Heart right ventricle (tissue), 16 donors: ENCODE measurements around the gene SH3PXD2B. TPM values are rescaled to one million over a fixed set of nuclear protein-coding genes. Genes with fewer than 3 reads are reported as not detected.

Experiments used
- ATAC-seq, 8 donors: fragments of 200-7000 bp; cut with Tn5 transposase; one replicate each; pipeline ENCODE4 v1.9.1; 2020; ENCODE audit warnings: mild to moderate bottlenecking in 8 of 8, moderate library complexity in 8 of 8, moderate number of reproducible peaks in 1 of 8
- DNase-seq, 2 donors: peaks; one replicate each; pipeline ENCODE4 v3.0.0-alpha.2; 2020
- H3K27ac ChIP-seq, 10 donors: fragments of 200-600 bp; sonication (generic) in 2 of 10; one replicate each; pipeline versions ENCODE4 v1.5.0 to v1.8.0; 2020 to 2022; ENCODE audit warnings: mild to moderate bottlenecking in 3 of 10
- H3K27me3 ChIP-seq, 7 donors: fragments of 200-600 bp; one replicate each; pipeline ENCODE4 v1.8.0; 2021 to 2022; ENCODE audit warnings: mild to moderate bottlenecking in 2 of 7
- H3K36me3 ChIP-seq, 9 donors: fragments of 200-600 bp; sonication (generic) in 1 of 9; one replicate each; pipeline versions ENCODE4 v1.5.0 to v1.8.0; 2020 to 2022; ENCODE audit warnings: mild to moderate bottlenecking in 2 of 9
- H3K4me1 ChIP-seq, 9 donors: fragments of 200-600 bp; sonication (generic) in 1 of 9; one replicate each; pipeline versions ENCODE4 v1.5.0 to v1.8.0; 2020 to 2022; ENCODE audit warnings: mild to moderate bottlenecking in 4 of 9
- H3K4me3 ChIP-seq, 10 donors: fragments of 200-600 bp; sonication (generic) in 2 of 10; one replicate each; pipeline versions ENCODE4 v1.5.0 to v1.8.0; 2020 to 2022; ENCODE audit warnings: mild to moderate bottlenecking in 7 of 10, moderate library complexity in 2 of 10
- H3K9me3 ChIP-seq, 11 donors: fragments of 200-600 bp in 10 of 11; sonication (generic) in 2 of 11; one replicate each; pipeline versions ENCODE4 v1.5.0 to v1.8.0; 2013 to 2022; ENCODE audit warnings: mild to moderate bottlenecking in 2 of 11, control low read depth in 1 of 11, moderate library complexity in 1 of 11
- WGBS, 2 donors: extraction: QIAGEN DNeasy Blood & Tissue Kit; methylation state at CpG; one replicate each; pipeline ENCODE4 v1.1.7; 2013; ENCODE audit warnings: inconsistent platforms in 1 of 2; 5-methylcytosine and 5-hydroxymethylcytosine counted together
- intact Hi-C, 10 donors: fragments of 100-400 bp; cut with DNase I; formaldehyde crosslinking; loops; one replicate each; pipeline versions ENCODE4 v1.11.1 to v1.14.2; 2022
- polyA plus RNA-seq, 2 donors: library from polyadenylated mRNA; stranded (reverse); fragments of 200-250 nt; gene quantifications; one replicate each; pipeline ENCODE4 v1.2.3, GENCODE V29; 2013
- total RNA-seq, 10 donors: library from RNA; stranded (reverse); fragmentation: NEBNext Ultra II Directional in 3 of 10; extraction: Animal tissue kit (Norgen Biotek cat#: 25700) in 3 of 10; gene quantifications; one replicate each; pipeline versions ENCODE4 v1.2.1 to v1.2.4, GENCODE V29; 2021 to 2023
- TF ChIP-seq, protein P1 (sequence below), 9 donors: fragments of 200-600 bp; sonication (generic) in 2 of 9; IDR thresholded peaks; one replicate each; pipeline versions ENCODE4 v1.5.0 to v1.8.0; 2021 to 2022; ENCODE audit warnings: antibody characterized with exemption in 9 of 9, mild to moderate bottlenecking in 5 of 9, moderate library complexity in 1 of 9
- donor health status: Arrhythmogenic right ventricular cardiomyopathy.
- donor health status: ischemic (EF 13 %, LVEDD 7.1; RV severe dilation, severe dysfunction).
- donor health status: healthy with polysubstance abuse.
- donor health status: DM: no; HTN: yes; CAD: no.
- donor health status: DM: no; HTN: no; CAD: no.
- donor health status: ischemic (EF 25% LVEDD 6.9; RV normal size, moderate dysfunction).
- donor health status: ischemic (EF 25% LVEDD 5.7; RV mildly dilated, moderate dysfunction).
- donor health status: healthy.
- donor health status: DM: yes; HTN: yes; CAD: no.
- donor health status: Ischemic cardiomyopathy.
- donor health status: ischemic (EF 35%, LVEDD 5.7; RV mildly dilated, moderate dysfunction).
- donor health status: nonischemic (EF 11% LVEDD 7.7; RV severe dilation, severe dysfunction).
- donor health status: DM: yes; HTN: yes; CAD: no.
- donor health status: PGD.
- donor health status: ischemic (EF 29% LVEDD 5.4; RV normal size, mild dysfunction).
- donor health status: nonischemic (EF 23%, LVEDD 6.1; RV moderate dilation, normal function).

Gene SH3PXD2B
- total and polyA plus RNA-seq, 12 donors = 1.8 to 12.5 (median 5.5) TPM

DNA sequence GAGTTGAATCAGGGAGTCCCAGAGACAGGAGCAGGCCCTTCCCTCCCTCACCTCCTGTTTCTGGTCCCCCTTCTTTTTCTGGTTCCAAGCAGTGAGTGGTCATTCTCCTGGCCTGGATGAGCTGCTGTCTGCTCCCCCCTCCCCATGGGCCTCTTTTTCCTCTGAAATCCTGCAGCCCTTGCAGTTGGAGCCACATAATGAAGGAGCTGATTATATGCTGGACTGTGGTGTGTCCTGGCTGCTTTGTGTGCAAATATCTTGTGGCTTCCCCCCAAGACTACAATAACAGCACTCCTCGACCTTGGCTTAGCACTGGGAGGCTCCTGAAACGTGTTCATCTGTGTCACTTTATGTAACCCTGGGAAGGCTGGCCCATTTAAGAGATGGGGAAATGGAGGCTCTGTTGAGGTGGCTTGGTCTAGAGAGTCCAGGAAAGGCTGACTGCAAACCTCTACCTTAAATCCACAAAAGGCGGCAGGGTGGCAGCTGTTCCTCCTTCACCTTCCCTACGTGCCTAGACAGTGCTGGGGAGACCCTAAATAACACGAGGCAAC lies 69.2 kb downstream of the SH3PXD2B start:
- intact Hi-C loops = no loop called here
- peaks cover 0 to 84% (median 0%) of the 10 kb centered on the region in 9 donors for H3K36me3 ChIP-seq
- peaks cover 0 to 9% (median 0%) of the 10 kb centered on the region in 9 donors for H3K4me1 ChIP-seq
- 92 to 94% methylated on average over 5 of the region's 5 CpGs for WGBS, 2 donors
- TF ChIP-seq, protein P1, sequence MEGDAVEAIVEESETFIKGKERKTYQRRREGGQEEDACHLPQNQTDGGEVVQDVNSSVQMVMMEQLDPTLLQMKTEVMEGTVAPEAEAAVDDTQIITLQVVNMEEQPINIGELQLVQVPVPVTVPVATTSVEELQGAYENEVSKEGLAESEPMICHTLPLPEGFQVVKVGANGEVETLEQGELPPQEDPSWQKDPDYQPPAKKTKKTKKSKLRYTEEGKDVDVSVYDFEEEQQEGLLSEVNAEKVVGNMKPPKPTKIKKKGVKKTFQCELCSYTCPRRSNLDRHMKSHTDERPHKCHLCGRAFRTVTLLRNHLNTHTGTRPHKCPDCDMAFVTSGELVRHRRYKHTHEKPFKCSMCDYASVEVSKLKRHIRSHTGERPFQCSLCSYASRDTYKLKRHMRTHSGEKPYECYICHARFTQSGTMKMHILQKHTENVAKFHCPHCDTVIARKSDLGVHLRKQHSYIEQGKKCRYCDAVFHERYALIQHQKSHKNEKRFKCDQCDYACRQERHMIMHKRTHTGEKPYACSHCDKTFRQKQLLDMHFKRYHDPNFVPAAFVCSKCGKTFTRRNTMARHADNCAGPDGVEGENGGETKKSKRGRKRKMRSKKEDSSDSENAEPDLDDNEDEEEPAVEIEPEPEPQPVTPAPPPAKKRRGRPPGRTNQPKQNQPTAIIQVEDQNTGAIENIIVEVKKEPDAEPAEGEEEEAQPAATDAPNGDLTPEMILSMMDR (IDR thresholded peaks at IDR 0.05) = no peak
- H3K4me3 ChIP-seq = no peak overlapping the region
- H3K27me3 ChIP-seq = no peaks in the 10 kb centered on the region
- H3K9me3 ChIP-seq = no peaks in the 10 kb centered on the region
- ATAC-seq = no peak
- H3K27ac ChIP-seq = no peak overlapping the region
- no peak for DNase-seq

DNA sequence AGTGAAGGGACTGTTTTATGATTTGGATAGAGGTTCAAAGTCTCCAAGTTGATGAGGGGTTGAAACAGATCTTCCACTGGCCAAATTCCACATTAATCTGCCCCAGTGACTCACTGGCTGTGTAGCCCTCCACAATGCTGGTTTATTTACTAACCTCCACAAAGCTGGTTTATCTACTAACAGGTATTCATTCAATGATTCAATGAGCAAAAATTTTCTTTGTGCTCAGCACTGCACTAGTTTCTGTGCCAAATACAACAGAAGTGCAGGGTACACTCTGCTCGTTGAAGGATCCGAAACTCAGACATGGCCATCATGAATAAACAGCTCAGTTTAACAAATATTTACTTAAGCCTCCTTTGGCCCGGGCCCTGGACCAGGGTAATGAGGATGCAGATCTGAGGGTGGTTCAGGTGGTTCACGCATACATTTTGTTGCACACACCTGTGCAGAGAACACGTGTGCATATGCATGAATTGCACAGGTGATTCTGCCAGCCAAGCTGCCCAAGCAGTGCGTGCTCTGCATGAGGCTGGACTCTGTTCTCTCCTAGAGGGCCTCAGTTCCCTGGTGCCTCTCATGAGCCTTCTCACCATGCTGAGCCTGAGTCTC lies 71.0 kb downstream of the SH3PXD2B start:
- ATAC-seq = no peak
- peaks cover 0 to 85% (median 0%) of the 10 kb centered on the region in 9 donors for H3K36me3 ChIP-seq
- intact Hi-C loops = no loop called here

DNA sequence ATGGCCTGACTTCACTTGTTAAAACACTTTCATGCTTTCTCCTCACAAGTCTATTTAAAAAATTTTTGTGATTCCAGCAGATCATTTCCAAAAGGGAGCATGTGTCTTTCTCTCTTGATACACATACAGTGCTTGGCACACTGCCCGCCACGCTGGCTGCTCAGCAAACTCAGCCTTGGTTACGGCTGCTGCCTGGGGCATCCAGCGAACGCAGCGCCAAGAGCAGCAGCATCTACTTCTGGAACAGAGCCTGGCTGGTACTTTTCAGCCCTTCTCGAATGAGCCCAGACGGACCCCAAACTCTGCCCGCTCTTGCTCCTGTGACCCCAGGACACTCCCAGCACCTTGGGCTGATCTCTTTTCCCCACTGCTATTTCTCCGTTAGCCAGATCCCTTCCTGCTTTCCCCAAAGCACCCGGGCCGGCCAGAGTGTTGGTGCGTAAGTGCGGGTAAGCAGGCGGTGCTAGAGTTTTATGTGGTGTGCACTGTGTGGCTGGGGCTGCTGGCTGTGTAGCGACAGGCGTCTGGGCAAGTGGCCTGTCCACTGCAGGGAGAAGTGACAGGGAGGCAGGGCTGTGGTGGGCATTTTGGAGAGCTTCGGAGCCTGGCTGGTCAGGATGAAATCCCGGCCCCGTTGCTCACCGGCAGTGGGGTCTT lies 73.2 kb downstream of the SH3PXD2B start:
- peaks cover 0 to 9% (median 0%) of the 10 kb centered on the region in 9 donors for H3K4me1 ChIP-seq
- peak; percentile 43 to 74 for DNase-seq
- TF ChIP-seq, protein P1 (IDR thresholded peaks at IDR 0.05) = no peak
- intact Hi-C loops = no loop called here
- H3K27me3 ChIP-seq = no peaks in the 10 kb centered on the region
- WGBS, 2 donors = 67 to 69% methylated on average over 21 of the region's 21 CpGs
- H3K36me3 ChIP-seq = peaks cover 0 to 83% (median 0%) of the 10 kb centered on the region in 9 donors
- H3K9me3 ChIP-seq = no peaks in the 10 kb centered on the region
- ATAC-seq = peak; percentile 30 to 68 (median 51)
- peak overlapping the region in 1 of 10 donors; percentile 15 for H3K27ac ChIP-seq
- H3K4me3 ChIP-seq = no peak overlapping the region

More for the DNA sequence above, 71.0 kb downstream of the SH3PXD2B start:
- WGBS, 2 donors = 85 to 87% methylated on average over 6 of the region's 6 CpGs
- Histone ChIP-seq H3K4me3 (no peak overlapping the region), H3K4me1 (peaks cover 0 to 9% (median 0%) of the 10 kb centered on the region in 9 donors), H3K27ac (no peak overlapping the region), H3K9me3 (no peaks in the 10 kb centered on the region), H3K27me3 (no peaks in the 10 kb centered on the region)
- TF ChIP-seq, protein P1 (IDR thresholded peaks at IDR 0.05) = no peak
- no peak for DNase-seq

DNA sequence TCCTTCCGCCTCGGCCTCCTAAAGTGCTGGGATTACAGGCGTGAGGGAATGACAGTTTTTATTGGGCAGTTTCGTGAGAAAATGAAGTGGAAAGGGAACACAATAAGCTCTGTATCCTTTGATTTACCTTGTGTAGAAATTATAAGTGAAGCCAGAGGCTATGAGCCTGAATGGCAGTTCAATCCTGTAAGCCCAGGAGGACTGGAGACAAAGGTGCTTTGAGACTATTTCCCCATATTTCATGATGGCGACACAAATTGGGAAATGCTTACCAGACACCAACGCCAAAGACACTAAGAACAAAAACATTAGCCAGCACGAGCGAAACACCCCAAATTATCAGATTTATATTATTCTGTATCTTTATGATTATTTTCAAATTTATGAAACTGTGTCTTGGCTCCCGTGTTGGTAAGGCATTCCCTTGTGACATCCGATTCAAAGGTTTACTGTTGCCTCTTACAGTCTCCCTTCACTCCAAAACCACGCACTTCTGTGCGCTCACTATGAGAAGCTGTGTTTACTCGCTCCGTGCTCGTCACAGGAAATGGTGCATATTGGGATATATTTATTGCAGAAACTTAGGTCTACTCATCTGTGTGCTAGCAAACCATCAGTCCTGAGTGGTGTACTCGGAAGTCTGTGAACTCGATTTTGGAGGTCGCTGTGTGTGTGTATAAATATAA lies 73.9 kb downstream of the SH3PXD2B start:
- TF ChIP-seq, protein P1 (IDR thresholded peaks at IDR 0.05) = no peak
- WGBS, 2 donors = 82 to 87% methylated on average over 18 of the region's 18 CpGs
- ATAC-seq = peak in 2 of 8 donors; percentile 13 to 43

More for the DNA sequence above, 73.9 kb downstream of the SH3PXD2B start:
- H3K4me3 ChIP-seq = no peak overlapping the region
- DNase-seq = no peak
- H3K27me3 ChIP-seq = no peaks in the 10 kb centered on the region
- no peaks in the 10 kb centered on the region for H3K9me3 ChIP-seq
- no peak overlapping the region for H3K27ac ChIP-seq
- H3K4me1 ChIP-seq = peaks cover 0 to 9% (median 0%) of the 10 kb centered on the region in 9 donors
- intact Hi-C loops = no loop called here
- H3K36me3 ChIP-seq = peaks cover 0 to 83% (median 0%) of the 10 kb centered on the region in 9 donors
